NCI-H2196 (cell line): Measurements from ENCODE around the gene CEACAM6.
A peak's percentile ranks its signal among the peaks of the same experiment; 100 is the strongest.
"Not testable (repeated sequence)": the region's sequence is repeated elsewhere in the genome, so short reads cannot be mapped to it uniquely, and the experiment has no call there.

ENCODE experiments used
- DNase-seq: peaks from one replicate; lab custom pipeline; 2025; ENCODE audit not compliant: unreplicated experiment; lab: John Stamatoyannopoulos, UW

Gene CEACAM6

DNA sequence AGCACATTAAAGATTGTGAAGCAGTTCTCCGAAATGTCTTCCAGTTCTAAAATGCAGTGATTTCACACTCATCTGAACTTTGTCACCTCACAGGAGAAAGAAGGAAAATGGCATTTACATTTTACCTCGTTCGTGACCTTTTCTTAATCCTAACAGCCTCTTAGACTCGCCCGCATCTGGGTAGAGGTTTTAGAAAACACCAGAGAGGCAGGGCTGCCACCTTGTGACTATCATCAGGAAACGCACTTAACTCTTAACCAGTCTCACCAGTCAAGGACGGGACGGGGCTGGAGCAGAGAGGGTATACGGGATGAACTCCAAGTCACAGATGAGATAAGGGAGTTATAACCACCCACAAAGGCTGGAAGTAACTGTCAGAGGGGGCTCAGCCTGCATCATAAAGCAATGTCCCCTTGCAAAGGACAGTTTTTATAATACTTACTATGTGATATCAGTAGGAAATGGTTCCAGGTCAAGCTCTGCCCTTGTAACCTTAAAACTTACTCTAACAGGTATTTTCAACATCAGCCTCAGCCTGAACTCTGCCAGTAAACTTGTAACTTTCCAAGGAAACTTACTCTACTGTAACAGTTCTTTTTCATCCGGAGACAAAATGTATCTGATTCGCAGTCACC, 8.6 kb upstream of the CEACAM6 start:
- DNase-seq: peak; percentile 85

DNA sequence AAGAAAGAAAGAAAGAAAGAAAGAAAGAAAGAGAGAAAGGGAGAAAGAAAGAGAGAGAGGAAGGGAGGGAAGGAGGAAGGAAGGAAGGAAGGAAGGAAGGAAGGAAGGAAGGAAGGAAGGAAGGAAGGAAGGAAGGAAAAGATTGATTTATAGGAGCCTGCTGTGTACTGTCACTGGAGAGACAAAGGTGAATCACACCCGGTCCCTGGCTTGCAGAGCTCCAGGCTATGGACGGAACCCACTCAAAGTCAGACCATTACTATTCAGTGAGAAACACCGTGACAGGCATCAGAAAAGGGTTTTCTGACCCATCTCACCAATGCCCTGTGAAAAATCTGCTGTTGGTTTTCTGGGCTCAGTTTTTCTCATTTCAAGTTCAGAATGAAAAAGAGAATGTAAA, 7.3 kb upstream of the CEACAM6 start:
- no peak for DNase-seq

DNA sequence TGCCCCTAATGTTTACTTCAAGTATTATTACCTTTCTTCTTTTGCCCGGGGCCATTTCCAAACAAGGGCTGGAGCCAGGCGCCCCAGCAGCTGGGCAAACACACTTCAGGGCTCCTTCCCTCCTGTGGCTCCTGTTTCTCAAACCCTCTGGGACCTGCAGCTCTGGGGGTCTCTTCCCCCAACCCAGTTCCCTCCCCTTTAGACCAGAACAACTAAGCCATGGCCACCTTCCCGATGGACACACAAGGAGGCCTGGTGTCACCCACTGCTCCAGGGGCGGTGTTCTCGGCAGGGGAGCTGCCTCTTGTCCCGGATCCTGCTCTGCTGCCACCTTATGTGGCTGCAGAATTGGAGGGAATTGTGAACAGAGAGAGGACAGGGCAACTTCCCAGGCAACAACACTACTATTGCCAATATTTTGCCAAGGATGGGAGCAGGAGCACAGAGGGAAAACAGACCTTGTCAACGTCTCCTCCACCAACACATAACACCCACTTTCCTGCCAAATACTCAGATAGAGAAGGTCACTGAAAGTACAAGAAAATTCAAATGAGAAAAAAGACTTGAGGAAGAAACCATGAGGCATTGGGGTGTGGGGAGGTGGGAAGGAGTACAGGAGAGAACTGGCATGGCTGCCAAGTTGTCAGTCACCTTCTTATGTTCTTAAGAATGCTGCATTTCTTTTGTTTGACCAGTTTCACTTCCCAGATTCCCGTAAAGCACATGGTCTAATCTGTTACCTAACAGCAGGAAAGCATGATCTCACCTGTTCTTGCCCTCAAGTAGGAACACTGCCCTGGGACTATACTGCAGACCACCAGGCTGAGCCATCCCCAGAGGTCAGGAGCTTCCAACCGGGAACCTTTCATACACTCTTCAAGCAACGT, 4.8 kb upstream of the CEACAM6 start:
- DNase-seq: peak; percentile 63

DNA sequence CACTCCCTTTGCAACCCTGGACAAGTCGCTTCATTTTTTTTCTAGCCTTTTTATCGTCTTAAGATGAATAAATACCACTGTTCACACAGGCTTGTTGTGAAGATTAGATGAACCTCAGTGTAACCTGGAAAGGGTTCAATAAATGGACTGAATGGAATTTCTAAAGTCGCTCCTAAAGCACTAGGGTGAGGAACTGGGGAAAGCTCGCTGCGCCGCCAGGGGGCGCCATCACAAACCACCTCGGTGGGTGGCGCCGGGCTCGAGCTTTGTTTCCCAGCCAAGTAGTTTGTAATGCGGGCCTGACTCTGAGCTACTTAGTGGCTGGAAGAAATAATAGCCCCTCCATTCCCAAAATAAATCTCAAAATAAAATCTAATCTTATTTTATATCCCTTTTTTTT, 2.2 kb upstream of the CEACAM6 start:
- peak; percentile 20 for DNase-seq

DNA sequence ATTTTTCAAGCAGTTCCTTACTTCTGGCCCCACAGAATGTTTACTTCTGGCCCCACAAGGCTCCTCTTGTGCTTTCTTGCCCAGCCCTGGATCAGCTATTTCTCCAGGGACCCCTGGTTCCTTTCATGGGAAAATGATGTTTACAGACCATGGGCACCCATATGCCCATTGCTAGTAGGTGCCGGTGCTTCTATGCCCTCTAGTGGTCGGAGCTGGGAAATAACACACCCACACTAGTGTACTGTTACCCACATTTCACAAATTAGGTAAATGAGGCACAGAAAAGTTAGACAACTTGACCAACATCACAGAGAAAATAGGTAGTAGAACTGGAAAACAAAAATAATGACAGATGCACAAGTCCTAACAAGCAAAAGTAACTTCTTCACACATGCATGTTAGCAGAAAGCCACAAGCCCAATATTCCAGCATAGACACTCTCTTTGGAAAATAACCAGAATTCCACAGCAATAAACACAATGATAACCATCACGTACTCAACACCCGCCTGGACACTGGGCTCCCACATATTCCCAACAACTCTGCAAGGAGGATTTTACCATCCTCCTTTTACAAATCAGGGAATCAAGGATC, 1.3 kb upstream of the CEACAM6 start:
- peak; percentile 64 for DNase-seq

DNA sequence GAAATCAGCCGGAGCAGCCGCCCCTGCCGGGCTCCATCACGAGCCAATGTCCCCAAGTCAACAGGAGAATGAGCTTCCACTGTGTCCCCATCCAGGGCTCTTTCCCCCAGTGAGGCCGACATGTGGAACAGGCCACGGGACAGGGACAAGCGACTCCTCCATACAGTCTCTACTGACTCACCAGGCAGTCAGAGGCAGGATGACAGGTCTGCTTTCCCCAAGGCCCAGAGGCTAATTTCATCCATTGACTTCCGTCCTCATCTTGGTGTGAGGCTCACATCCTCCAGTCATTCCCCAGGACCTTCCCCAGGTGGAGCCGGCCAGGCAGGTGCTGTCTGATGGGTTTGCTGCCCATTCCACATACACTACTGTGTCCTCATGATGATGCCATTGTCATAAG, 3.5 kb downstream of the CEACAM6 start:
- DNase-seq: no peak

DNA sequence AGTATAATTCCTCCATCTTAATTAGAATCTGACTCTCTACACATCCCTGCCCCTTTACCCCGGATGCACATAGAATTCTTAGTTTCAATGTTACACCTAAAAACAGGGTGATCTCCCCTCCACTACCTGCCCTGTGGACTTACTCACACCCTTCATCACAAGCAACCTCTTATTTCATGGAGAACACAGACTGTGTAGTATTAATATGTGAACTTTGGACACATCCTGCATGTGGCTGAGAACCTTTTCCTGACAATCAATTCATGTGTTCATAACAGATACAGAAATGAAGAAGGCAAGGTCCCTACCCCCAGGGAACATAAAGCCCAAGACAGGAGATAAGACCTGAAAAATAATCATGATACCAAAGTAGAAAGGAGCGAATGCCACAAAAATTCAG, 11.8 kb downstream of the CEACAM6 start:
- no peak for DNase-seq

DNA sequence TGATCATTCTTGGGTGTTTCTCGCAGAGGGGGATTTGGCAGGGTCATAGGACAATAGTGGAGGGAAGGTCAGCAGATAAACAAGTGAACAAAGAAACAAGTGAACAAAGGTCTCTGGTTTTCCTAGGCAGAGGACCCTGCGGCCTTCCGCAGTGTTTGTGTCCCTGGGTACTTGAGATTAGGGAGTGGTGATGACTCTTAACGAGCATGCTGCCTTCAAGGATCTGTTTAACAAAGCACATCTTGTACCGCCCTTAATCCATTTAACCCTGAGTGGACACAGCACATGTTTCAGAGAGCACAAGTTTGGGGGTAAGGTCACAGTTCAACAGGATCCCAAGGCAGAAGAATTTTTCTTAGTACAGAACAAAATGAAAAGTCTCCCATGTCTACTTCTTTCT, 12.8 kb downstream of the CEACAM6 start:
- not testable (repeated sequence) for DNase-seq

DNA sequence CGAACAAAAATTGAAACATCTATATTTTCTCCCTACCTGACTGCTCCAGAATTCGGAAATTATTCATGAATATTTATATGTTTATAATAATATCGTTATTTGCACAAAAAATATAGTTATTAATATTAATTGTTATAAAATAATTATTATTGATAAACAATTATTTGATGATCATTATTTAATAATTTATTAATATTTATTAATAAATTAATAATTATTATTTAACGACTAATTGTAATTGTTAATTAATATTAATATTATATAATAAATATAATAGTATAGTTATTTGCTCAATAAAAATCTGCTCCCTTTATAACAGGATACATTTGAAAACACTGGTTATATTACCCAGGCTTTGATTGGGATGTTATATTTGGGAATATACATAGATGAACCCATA, 14.3 kb downstream of the CEACAM6 start:
- no peak for DNase-seq

DNA sequence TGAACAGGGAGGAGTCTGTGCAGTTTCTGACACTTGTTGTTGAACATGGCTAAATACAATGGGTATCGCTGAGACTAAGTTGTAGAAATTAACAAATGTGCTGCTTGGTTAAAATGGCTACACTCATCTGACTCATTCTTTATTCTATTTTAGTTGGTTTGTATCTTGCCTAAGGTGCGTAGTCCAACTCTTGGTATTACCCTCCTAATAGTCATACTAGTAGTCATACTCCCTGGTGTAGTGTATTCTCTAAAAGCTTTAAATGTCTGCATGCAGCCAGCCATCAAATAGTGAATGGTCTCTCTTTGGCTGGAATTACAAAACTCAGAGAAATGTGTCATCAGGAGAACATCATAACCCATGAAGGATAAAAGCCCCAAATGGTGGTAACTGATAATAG, 16.1 kb downstream of the CEACAM6 start:
- no peak for DNase-seq

DNA sequence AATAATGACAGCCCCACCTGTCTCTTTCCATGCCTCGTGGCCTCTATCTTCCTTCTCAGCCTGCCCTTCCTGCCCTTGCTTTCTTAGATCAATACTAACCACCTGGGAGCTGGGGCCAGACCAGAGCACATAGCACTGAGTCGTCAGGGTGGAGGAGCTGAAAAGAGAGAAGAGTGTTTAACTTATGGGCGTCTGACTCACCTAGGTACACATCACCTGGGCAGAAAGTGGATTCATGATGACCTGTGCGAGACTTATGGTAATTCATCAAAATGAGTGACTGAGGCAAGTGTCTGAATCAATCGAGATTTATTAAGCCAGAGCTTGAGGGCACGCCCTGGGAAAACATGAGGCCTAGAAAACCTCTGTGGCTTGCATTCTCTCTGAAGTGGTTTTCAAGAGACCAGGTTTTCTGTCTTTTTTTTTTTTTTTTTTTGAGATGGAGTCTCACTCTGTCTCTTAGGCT, 19.2 kb downstream of the CEACAM6 start:
- peak; percentile 75 for DNase-seq

DNA sequence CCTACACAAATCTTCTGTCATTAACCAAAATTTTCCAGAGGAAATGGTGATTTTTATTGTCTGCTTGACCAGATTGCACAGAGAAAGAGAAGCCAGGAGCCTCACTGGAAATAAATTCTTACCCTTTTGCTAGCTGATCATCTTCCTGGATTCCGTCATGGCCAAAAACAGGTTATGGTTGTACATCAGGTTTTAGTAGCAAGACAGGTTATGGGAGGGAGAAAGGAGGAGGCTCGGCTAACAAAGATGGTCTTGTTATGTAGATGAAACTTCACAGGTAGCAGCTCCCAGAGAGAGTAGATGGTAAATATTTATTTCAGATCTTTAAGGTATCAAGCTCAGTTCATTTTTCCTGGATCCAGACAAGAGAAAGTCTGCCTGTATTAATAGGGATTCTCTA, 21.4 kb downstream of the CEACAM6 start:
- no peak for DNase-seq

DNA sequence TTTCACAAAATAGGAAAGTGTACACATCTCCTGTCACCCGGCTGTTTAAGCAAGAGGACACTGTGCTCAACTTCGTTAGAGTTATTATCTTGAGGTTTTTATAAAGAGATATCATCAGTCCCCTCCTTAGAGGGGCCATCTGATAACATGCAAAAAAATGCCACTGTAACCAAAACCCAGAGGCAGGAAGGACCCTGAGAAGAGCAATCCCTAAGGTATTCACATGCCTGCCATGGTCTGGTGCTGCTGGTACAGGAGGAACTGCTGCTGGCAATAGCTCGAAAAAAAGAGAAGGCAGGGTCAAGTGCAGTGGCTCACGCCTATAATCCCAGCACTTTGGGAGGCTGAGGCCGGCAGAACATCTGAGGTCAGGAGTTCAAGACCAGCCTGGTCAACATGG, 28.3 kb downstream of the CEACAM6 start:
- peak; percentile 12 for DNase-seq

DNA sequence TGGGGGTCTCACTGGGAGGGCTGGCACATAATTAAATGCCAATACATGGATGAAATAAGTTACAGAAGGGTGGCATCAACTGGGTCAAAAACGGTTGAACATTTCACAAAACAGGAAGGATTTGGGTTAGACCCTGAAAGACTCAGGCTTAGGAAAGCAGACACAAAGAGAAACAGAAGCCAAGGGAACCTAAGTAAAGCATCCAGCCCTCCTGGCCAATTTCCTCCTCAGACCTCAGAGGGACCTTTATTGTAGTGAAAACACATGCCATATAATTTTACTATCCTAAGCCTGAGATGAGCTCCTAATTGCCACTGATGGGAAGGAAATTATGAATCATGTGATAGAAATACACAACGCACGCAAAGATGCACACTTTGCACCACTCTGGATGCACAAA, 29.0 kb downstream of the CEACAM6 start:
- DNase-seq: no peak

DNA sequence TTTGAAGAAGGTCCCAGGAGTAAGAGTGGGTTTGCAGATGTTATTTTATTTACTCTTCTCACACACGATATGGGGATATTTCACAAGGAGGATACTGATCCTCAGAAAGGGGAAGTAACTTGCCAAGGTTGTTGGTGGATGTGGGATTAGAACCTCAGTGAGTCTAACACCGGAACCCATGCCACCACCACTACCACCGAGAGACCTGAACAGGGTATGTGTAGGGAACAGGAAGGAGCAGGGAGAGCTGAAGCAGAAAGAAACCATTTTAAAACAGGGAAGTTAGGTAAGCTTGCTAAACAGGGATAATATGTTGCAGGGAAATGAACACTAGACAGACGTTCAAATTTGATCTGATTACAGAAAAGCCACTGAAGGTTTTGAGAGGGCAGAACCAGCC, 29.4 kb downstream of the CEACAM6 start:
- DNase-seq: no peak

DNA sequence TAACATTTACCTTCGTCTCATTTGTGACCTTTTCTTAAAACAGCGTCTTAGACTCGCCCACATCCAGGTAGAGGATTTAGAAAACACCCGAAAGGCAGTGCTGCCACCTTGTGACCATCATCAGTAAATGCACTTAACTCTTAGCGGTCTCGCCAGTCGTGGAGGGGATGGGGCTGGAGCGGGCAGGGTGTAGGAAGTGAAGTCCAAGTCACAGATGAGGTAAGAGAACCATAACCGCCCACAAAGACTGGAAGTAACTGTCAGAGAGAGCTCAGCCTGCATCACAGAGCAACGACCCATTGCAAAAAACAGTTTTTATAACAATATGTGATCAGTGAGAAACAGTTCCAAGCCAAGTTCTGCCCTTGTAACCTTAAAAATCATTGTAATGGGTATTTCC, 30.3 kb downstream of the CEACAM6 start:
- DNase-seq: peak; percentile 78

DNA sequence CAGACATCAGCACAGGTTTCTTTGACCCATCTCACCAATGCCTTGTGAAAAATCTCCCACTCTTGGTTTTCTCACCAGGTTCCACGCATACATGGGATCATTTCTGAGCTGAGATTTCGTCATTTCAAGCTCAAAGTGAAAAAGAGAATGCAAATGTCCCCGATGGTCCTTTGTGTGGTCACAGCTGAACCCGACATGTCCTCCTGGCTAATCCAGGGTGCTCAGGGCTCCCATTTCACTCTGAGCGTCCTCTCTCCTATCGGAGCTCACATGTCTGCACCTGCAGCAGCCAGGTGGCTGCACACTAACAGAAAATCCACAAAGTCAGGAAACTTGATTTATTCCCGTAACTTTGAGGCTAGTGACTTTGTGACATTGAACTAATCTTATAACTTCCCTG, 31.7 kb downstream of the CEACAM6 start:
- DNase-seq: no peak

DNA sequence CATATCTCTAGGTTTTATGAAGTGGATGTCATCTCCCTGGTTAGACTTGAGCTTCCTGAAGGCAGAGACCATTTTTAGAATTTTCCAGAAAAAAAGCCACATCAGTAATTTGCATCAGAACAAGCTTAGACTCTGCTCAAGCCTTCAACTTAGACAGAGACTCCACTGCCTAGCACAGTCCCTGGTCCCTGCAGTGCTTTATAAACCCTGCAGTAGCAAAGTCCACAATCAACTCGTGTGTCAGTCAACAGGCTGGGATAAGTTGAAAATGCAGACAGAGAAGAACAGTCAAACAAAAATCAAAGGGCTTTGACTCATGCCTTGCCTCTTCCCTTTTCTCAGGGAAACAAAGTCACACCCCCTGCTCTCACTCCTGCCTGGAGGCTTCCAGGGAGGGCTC, 33.2 kb downstream of the CEACAM6 start:
- DNase-seq: not testable (repeated sequence)

DNA sequence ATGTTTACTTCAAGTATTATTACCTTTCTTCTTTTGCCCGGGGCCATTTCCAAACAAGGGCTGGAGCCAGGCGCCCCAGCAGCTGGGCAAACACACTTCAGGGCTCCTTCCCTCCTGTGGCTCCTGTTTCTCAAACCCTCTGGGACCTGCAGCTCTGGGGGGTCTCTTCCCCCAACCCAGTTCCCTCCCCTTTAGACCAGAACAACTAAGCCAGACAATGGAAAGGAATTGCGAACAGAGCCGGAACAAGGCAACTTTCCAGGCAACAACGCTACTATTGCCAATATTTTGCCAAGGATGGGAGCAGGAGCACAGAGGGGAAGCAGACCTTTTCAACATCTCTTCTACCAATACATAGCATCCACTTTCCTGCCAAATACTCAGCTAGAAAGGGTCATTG, 33.7 kb downstream of the CEACAM6 start:
- DNase-seq: peak; percentile 65

DNA sequence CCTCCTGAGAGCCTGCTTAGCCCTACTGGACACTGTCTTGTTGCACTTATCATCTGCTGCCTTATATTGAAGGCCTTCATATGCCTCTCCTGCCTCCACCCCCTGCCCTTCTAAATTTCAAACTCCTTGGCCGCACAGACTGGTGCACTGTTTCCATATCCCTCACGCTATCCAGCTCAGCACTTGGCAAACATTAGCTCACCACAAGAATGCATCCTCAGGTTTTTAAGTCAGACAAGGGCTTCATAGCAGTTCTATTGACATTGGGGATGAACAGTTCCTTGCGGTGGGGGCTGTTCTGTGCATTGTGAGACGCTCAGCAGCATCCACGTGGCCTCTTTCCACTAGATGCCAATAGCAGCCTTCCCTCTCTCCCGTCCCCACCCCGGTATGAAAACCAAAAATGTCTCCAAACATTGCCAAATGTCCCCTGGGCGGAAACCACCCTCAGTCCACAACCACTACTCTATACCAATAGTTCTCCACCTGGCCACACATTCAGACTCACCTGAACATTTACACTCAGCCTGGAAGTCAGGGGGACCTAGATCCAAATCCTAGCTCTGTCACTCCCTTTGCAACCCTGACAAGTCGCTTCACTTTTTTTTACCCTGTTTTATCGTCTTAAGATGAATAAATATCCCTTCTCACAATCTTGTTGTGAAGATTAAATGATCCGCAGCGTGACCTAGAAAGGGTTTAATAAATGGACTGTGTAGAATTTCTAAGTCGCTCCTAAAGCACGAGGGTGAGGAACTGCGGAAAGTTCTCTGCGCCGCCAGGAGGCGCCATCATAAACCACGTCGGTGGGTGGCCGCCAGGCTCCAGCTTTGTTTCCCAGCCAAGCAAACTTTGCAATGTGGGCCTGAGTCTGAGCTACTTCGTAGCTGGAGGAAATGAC, 37.4 kb downstream of the CEACAM6 start:
- DNase-seq: peak; percentile 82

DNA sequence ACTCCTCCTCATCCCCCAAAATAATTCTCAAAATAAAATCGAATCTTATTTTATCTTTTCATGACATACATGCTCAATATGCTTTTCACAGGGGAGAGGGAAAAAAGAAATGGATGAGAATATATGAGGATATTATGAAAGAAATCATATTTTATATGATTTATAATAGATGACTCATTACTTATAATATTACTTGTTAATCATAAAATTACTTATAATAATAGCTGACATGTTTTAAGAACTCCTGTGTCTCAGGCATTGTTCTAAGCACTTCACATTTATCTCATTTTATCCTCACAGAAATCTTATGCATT, 38.0 kb downstream of the CEACAM6 start:
- DNase-seq: no peak
